Measurements from ENCODE around the gene PUS10.

DNA sequence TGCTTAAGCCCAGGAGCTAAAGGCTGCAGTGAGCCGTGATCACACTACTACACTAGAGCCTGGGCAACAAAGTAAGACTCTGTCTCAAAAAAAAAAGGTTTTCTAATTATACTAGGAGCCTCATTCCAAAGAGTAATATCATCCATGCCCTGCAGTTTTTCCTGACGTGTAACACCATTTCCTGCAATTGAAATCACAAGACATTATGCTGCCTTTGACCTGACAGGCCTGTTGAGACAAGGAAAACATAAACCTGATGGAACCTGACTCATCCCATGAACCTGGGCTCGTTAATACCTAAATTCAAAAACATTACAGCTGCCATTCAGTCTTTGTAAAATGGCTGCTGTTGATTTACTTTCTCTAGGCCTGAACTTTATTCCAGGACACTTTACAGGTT is 59.3 kb downstream of the PUS10 start:
- TF ChIP-seq TARDBP (IDR thresholded peaks at IDR 0.05) (no peak), SUZ12 (IDR thresholded peaks at IDR 0.05) (no peak), ARNT (IDR thresholded peaks at IDR 0.05) (no peak), LEF1 (IDR thresholded peaks at IDR 0.05; ENCODE audit: borderline replicate concordance) (no peak), HDGF (IDR thresholded peaks at IDR 0.05; ENCODE audit: borderline replicate concordance) (no peak), FOXM1 (IDR thresholded peaks at IDR 0.05; ENCODE audit: borderline replicate concordance) (no peak), SP1 (IDR thresholded peaks at IDR 0.05) (no peak), FOXA1 (IDR thresholded peaks at IDR 0.05) (no peak), ZNF384 (IDR thresholded peaks at IDR 0.05) (no peak), ELF4 (IDR thresholded peaks at IDR 0.05) (no peak), FOXK2 (IDR thresholded peaks at IDR 0.05) (no peak), NFRKB (IDR thresholded peaks at IDR 0.05) (no peak), BHLHE40 (IDR thresholded peaks at IDR 0.05; ENCODE audit: borderline replicate concordance) (no peak)
- TF ChIP-seq, protein P1, sequence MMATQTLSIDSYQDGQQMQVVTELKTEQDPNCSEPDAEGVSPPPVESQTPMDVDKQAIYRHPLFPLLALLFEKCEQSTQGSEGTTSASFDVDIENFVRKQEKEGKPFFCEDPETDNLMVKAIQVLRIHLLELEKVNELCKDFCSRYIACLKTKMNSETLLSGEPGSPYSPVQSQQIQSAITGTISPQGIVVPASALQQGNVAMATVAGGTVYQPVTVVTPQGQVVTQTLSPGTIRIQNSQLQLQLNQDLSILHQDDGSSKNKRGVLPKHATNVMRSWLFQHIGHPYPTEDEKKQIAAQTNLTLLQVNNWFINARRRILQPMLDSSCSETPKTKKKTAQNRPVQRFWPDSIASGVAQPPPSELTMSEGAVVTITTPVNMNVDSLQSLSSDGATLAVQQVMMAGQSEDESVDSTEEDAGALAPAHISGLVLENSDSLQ (IDR thresholded peaks at IDR 0.05) = no peak

All from HEK293T (cell line).